GM21381 (cell line): ENCODE results near the gene PHF24.
"Not testable (repeated sequence)": the region's sequence is repeated elsewhere in the genome, so short reads cannot be mapped to it uniquely, and the experiment has no call there.

ENCODE experiments used
- ATAC-seq: cut with Tn5 transposase; IDR thresholded peaks from one replicate; pipeline ENCODE4 v1.9.1; 2021; ENCODE audit warnings: mild to moderate bottlenecking, moderate library complexity; ENCODE audit not compliant: unreplicated experiment

Gene PHF24

DNA sequence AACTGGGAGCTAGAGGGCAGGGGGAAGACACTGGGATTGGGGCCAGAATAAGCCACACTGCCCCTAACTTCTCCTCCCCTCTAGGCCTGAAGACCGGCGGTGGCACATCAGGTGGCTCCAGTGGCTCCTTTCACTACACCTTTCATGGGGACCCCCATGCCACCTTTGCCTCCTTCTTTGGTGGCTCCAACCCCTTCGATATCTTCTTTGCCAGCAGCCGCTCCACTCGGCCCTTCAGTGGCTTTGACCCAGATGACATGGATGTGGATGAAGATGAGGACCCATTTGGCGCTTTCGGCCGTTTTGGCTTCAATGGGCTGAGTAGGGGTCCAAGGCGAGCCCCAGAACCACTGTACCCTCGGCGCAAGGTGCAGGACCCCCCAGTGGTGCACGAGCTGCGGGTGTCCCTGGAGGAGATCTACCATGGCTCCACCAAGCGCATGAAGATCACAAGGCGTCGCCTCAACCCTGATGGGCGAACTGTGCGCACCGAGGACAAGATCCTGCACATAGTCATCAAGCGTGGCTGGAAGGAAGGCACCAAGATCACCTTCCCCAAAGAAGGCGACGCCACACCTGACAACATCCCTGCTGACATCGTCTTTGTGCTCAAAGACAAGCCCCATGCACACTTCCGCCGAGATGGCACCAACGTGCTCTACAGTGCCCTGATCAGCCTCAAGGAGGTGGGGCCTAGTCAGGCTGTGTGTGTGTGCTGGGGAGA is 38.3 kb downstream of the PHF24 start:
- ATAC-seq = no peak

DNA sequence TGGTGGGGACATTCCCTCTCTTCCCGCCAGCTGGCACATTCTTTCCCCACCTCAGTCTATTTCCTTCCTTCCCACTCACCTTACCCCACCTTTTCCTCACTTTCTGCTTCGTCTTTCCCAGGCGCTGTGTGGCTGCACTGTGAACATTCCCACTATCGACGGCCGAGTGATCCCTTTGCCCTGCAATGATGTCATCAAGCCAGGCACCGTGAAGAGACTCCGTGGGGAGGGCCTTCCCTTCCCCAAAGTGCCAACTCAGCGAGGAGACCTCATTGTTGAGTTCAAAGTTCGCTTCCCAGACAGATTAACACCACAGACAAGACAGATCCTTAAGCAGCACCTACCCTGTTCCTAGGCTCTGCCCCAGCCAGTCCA is 38.8 kb downstream of the PHF24 start:
- ATAC-seq = no peak

DNA sequence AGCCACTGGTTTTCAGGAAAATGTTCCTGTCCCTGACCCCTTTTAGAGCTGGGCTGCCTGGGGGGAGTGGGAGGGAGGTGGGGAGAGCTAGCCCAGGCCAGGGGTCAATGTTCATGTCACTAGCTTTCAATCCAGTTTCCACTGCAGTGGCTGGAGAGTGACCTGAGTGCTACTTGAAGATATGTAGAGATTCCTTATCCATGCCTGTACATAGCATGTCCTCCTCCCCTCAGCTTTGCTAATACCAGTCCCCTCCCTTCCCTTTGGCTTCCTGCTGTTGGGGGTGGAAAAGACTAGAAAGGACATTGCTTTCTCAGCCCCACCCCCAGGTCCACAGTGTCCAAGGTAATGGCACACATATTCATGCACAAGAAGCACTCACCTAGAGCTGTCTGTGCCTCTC is 39.3 kb downstream of the PHF24 start:
- ATAC-seq = no peak

DNA sequence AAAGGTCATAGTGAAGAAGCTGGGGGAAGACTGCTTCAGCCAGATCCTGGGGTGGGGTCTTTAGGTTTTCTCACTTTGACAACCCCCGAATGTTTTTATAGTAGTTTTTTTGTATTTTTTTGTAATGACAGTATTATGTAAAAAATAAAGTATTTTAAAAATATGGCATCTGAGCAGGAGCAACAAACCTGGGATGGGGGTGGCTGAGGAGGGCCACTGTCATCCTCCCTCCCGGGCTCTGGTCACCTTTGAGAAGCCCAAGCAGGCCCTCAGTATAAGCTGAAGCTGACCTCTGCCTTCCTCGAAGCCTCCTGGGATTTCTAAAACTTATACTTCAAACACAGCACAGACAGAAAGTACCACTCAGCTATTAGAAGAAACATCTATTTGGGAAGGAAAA is 40.2 kb downstream of the PHF24 start:
- no peak for ATAC-seq

DNA sequence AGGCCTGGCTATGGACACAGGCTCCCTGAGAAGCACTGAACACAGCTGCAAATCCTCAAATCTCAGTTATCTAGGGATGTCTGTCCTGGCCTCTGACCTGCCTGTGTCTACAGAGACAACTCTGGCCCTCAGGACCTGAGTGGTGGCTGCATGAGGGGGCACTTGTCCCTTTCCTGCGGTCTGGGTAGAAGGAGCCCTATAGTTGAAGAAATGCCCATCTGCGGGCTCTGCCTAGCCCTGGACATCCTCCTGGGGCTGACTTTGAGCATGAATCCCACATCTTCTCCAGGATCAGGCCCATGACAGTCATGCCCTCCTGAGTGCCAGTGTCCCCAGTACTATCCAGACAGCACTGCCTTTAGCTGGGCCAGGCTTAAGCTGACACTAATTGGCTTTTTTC is 41.5 kb downstream of the PHF24 start:
- no peak for ATAC-seq

DNA sequence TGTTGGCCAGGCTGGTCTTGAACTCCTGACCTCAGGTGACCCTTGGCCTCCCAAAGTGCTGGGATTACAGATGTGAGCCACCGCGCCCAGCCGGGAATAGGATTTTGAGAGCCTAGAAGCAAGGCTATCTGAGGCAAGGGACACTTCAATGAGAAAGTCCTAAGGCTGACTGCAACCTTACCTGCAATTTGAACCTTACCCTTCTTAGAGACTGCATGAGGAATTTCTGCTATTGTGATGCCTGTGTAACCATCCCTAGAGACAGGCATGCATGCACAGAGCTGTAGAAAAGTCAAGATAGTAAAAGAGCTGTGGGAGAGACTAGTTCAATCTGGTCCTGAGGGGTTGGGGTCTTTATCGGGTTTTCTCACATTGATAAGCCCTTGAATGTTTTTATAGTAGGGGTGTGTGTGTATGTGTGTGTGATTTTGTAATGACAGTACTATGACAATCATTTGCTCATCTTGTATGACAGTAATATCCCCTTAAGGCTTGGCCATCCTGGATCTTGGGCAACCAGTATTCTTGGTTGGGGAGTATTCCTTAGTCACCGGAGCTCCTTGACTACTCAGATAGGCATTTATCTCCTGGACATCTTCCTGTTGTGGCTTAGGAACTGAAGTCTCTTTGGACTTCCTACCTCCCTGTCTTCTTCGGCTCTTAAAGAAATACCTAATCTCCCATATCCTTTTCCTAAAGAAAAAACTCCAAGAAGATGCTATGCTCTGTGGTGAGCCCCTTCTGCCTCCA is 42.6 kb downstream of the PHF24 start:
- ATAC-seq = no peak

DNA sequence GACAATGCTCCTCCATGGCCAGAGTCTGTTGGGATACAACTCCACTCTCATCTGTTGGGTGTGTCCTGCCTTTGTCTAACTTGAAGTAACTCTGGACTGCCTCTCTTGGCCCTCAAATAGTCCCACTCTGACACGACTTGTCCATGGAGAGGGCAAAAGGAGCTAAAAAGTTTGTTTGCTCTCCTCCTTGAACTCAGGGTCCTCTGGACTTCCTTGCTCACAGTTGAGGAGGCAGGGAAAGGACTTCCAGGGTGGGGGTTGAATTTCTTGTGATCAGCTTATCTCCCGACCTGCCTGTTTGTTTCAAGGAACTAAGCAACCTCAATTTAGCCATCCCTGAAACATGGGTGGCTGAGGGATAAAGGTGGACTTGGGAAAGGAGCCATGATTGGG is 43.2 kb downstream of the PHF24 start:
- no peak for ATAC-seq

DNA sequence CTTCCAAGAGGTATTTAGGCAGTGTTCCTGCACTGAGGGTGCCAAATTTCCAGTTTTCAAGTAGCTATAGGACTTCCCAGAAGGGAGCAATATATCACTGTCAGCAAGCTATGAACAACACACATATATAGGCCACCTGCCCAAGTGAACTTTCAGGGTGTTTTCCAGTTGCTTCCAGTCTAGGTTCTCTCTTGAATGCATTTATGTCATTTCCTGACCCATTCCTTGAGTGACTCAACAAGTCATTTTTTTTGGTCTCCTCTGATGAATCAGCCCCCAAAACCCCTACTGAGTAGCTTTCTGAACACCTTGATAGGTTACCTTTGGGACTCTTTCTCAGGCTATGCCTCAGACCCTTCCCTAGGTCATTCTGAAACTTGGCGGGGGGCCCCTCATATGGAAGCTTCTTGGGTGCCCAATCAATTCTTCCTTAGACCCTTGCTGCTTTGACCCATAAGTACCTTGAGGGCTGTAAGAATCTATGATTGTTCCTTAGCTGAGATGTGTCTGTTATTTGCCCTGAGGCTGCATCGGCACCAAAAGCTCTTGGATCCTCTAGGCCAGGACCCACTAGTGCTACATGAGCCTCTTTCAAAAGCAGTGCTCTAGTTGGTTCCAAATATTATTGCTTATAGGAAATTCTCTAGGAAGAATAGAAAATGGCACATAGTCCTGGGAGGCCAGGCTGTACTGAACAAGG is 43.9 kb downstream of the PHF24 start:
- ATAC-seq = peak; percentile 37

DNA sequence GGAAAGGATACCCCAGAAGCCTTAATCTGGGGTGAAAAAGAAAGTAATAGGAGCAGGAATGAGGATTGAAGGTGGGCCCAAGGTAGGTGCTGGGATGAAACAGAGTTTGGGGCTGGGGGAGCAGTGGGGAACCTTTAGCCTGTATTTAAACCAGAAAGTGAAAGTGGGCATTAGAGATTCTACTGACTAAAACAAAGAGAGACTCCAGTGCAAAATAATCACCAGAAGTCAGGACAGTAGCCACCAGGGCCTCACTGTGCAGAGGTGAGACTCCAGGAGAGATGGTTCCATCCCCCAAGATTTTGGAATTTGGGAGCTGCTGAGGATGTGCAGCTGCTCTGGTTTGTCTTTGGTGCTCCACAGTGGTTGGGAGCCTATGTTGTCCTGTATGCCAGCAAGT is 44.5 kb downstream of the PHF24 start:
- no peak for ATAC-seq

DNA sequence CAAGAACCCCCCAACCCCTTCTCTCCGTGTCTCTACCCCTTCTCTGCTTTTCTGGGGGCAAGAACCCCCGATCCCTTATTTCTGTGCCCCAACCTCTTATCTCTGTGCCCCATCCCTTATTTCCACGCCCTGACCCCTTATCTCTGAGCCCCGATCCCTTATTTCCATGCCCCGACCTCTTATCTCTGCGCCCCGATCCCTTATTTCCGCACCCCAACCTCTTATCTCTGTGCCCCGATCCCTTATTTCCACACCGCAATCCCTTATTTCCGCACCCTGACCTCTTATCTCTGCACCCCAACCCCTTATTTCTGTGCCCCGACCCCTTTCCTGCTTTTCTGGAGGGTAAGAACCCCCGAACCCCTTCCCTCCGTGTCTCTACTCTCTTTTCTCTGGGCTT is 46.2 kb downstream of the PHF24 start:
- not testable (repeated sequence) for ATAC-seq

DNA sequence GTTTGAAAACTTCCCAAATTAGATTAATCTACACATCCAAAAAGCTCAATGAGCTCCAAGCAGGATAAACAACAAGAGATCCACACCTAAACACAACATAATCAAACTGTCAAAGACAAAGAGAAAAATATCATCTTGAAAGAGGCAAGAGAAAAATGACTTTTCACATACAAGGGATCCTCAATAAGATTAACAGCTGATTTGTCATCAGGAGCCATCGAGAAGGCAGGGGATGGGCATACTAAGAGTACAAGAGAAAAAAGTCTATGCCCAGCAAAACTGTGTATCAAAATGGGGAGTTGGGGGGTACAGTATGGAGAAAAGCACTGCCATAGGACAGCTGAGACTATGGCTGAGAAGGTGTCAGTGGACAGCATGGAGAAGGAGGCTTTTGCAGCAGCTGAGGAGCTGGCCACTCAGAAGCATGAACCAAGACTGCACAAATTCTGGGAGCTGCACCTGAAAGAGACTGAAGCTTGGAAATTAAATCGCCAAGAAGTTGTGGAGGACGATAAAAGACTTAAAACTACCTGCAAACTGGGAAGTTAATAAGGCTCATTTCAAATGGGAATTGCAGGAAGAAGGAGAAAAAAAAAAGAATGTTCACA is 52.4 kb downstream of the PHF24 start:
- ATAC-seq = no peak

DNA sequence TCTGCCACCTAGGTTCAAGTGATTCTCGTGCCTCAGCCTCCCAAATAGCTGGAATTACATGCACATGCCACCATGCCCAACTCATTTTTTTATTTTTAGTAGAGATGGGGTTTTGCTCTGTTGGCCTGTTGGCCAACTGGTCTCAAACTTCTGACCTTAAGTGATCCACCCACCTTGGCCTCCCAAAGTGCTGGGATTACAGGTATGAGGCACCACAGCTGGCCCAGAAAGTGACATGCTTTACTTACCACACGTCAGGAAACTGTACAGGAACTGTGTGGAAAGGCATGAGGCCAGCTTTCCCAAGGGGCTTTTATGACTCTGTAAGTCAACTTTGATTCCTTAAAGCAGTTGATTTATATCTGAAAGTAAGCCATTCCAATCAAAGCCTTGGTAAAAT is 56.4 kb downstream of the PHF24 start:
- no peak for ATAC-seq

DNA sequence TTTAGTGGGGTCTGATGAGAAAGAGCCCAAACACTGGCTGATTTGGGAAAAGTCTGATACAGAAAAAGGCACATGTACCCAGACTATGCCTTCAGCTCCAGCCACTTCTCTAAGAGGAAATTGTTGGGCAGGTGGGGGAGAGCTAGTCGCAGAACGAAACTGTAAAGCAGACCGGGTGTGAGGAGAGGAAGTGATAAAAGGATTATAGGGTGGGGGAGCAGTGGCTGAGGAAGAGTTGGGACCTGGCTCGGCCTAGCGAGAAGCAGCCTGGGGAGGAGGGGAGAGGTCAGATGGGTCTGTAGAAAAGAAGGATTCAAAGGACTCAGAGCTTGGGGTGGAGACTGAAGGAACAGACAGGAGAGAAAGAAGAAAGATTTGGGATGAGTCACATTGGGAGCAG is 65.4 kb downstream of the PHF24 start:
- ATAC-seq = not testable (repeated sequence)

DNA sequence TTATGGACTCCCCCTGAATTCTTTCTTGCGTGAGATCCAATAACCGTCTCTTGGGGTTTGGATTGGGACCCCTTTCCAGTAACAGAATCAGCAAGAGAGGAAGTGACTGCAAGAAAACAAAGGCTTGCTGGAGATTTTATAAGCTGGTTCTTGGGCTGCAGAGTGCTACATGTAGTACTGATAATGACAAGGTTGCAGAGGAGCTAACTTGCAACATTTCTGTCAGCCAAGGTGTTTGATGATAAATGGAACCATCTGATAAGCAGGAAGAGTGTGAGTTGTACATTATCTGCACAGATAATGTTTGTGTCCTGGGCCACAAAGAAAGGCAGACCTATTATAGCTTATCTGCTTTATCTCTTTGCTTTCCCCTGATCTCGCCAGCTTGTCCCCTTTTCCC is 68.6 kb downstream of the PHF24 start:
- ATAC-seq = no peak

DNA sequence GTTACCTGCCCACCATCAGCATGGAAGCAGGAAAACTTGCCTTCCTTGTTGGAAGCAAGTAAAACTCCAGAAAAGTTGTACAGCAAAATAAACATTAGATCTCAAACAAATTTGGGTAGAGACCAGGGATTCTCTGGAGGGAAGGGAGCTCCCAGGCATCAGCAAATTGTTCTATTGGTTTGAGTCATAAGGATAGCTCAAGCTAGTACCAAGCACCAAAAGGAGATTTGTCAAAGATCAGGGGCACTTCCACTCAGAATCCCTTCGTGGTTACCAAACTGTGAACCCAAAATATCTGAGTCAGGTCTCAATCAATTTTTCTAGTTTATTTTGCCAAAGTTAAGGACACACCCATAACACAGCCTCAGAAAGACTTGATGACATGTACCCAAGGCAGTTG is 69.3 kb downstream of the PHF24 start:
- ATAC-seq = no peak

DNA sequence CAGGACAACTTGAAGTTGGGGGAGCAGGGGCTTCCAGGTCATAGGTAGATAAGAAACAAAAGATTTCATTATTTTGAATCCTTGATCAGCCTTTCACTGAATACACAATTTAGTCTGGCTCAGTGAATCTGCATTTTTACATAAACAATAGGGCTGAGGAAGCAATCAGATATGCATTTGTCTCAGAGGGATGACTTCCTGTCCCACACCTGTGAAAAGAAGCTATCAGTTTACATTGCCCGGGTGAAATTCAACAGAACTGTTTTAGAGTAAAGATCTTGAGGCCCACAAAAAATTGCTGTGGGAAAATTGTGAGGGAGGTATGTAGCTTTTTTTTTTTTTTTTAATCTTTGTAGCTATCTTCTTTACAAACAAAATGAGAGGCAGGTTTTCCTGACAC is 69.8 kb downstream of the PHF24 start:
- no peak for ATAC-seq

DNA sequence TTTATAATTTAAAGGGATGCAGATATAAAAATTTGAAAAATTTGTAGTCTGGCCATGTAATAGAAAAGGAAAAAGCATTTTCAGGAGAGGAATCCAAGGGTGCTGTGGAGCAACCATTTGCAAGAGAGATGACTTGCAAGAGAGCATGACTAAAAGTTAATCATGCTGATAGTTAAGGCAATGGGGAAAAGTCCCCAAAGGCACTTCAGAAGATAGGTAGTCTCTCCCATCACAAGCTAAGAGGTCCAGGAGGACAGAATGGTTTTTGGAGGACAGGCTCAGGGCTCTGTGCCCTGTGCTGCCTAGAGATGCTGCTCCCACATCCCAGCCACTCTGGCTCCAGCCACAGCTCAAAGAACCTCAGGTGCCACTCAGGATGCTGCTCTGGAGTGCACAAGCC is 70.3 kb downstream of the PHF24 start:
- ATAC-seq = no peak

DNA sequence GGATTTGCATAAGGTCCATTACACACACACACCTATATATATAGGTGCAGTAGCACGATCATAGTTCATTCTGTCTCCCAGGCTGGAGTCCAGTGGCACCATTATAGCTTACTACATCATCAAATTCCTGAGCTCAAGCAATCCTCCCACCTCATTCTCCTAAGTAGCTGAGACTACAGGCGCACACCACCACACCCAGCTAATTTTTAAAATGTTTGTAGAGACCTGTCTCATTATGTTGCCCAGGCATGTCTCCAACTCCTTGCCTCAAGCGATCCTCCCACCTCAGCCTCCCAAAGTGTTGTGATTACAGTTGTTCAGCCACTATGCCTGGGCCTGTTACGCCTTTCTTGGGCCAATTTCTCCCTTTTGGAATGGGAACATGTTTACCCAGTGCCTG is 71.2 kb downstream of the PHF24 start:
- ATAC-seq = no peak

DNA sequence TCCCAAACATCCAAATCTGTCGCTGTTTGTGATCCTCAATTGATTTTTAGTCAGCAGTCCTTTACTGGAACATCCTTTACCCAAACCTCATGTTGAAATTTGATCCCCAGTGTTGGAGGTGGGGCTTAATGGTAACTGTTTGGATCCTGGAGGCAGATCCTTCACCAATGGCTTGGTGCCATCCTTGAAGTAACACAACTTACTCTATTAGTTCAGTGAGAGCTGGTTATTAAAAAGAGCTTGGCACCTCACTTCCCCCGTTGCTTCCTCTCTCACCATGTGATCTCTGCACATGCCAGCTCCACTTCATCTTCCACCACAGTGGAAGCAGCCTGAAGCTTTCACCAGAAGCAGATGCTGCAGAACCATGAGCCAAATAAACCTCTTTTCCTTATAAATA is 71.8 kb downstream of the PHF24 start:
- ATAC-seq = no peak
